IMR-90 (cell line): ENCODE data around the gene SDR39U1. TPM values are rescaled to one million over a fixed set of nuclear protein-coding genes. Genes with fewer than 3 reads are reported as not detected.
"Not testable (repeated sequence)": the region's sequence is repeated elsewhere in the genome, so short reads cannot be mapped to it uniquely, and the experiment has no call there.

Experiments used
- ATAC-seq: fragments of 200-7000 bp; cut with Tn5 transposase; 2 replicates; pipeline ENCODE4 v1.9.1; 2020; ENCODE audit warnings: low read depth, mild to moderate bottlenecking, moderate library complexity
- BruUV-seq: library from RNA; stranded (reverse); fragments of 400-500 nt; replicated peaks from 2 replicates; lab custom pipeline; 2021; lab: Mats Ljungman, UMichigan
- CTCF ChIA-PET: fragments of 300-600 bp; formaldehyde crosslinking; extraction: SDS; loops from one replicate; lab custom pipeline; 2021; ENCODE audit warnings: antibody characterized with exemption; lab: Yijun Ruan, JAX
- POLR2A ChIA-PET: fragments of 300-600 bp; sonication (Branson Sonifier 250); formaldehyde crosslinking; loops from one replicate; lab custom pipeline; 2022; ENCODE audit warnings: antibody characterized with exemption; ENCODE audit not compliant: unreplicated experiment; lab: Charles Lee
- DNase-seq: peaks from one replicate; pipeline ENCODE4 v3.0.0; 2013
- H2AFZ ChIP-seq: replicated peaks from 2 replicates; pipeline ENCODE3; 2013; ENCODE audit warnings: low read length, mild to moderate bottlenecking; ENCODE audit not compliant: poor library complexity
- H2AK5ac ChIP-seq: 2 replicates; pipeline ENCODE4 v1.6.1; 2013; ENCODE audit warnings: low read depth, low read length, inconsistent platforms
- H2AK9ac ChIP-seq: replicated peaks from 2 replicates; pipeline ENCODE3; 2013; ENCODE audit warnings: mild to moderate bottlenecking, low read depth, low read length, moderate library complexity; ENCODE audit not compliant: poor library complexity
- H2BK120ac ChIP-seq: 2 replicates; pipeline ENCODE4 v1.6.1; 2013; ENCODE audit warnings: low read depth, low read length, inconsistent platforms
- H2BK15ac ChIP-seq: 3 replicates; pipeline ENCODE4 v1.6.1; 2013; ENCODE audit warnings: low read depth, low read length, inconsistent platforms
- H2BK20ac ChIP-seq: 2 replicates; pipeline ENCODE4 v1.6.1; 2013; ENCODE audit warnings: low read depth, mild to moderate bottlenecking, inconsistent platforms, low read length, moderate library complexity
- H2BK5ac ChIP-seq: 2 replicates; pipeline ENCODE4 v1.6.1; 2013; ENCODE audit warnings: mild to moderate bottlenecking, low read depth, low read length, inconsistent platforms; ENCODE audit not compliant: poor library complexity, severe bottlenecking
- H3K14ac ChIP-seq: replicated peaks from 2 replicates; pipeline ENCODE4 v1.6.1; 2013; ENCODE audit warnings: low read depth, low read length, inconsistent platforms
- H3K18ac ChIP-seq: 2 replicates; pipeline ENCODE4 v1.6.1; 2013; ENCODE audit warnings: low read depth, low read length, control low read depth
- H3K23ac ChIP-seq: 2 replicates; pipeline ENCODE4 v1.6.1; 2013; ENCODE audit warnings: low read depth, low read length, inconsistent platforms
- H3K27ac ChIP-seq: 2 replicates; pipeline ENCODE4 v1.5.1; 2013; ENCODE audit warnings: mild to moderate bottlenecking, control low read depth, low read length; ENCODE audit not compliant: insufficient read depth
- H3K27me3 ChIP-seq: 2 replicates; pipeline ENCODE4 v1.6.1; 2013; ENCODE audit warnings: low read length; ENCODE audit not compliant: control insufficient read depth, insufficient read depth
- H3K36me3 ChIP-seq: 2 replicates; pipeline ENCODE4 v1.6.1; 2013; ENCODE audit warnings: low read length, mixed read lengths; ENCODE audit not compliant: control insufficient read depth, insufficient read depth
- H3K4ac ChIP-seq: 2 replicates; pipeline ENCODE4 v1.6.1; 2013; ENCODE audit warnings: low read depth, low read length, inconsistent platforms
- H3K4me1 ChIP-seq: 2 replicates; pipeline ENCODE4 v1.6.1; 2013; ENCODE audit warnings: low read length, mixed read lengths; ENCODE audit not compliant: control insufficient read depth, insufficient read depth
- H3K4me2 ChIP-seq: 2 replicates; pipeline ENCODE4 v1.6.1; 2013; ENCODE audit warnings: low read depth, mild to moderate bottlenecking, control low read depth, low read length, moderate library complexity
- H3K4me3 ChIP-seq: 2 replicates; pipeline ENCODE4 v1.5.1; 2013; ENCODE audit warnings: low read depth, mild to moderate bottlenecking, control low read depth, low read length, moderate library complexity; ENCODE audit not compliant: insufficient read depth
- H3K56ac ChIP-seq: 2 replicates; pipeline ENCODE4 v1.6.1; 2013; ENCODE audit warnings: low read length, inconsistent platforms; ENCODE audit not compliant: insufficient read depth; ENCODE audit errors: extremely low read depth
- H3K79me1 ChIP-seq, 2 experiments: 2 replicates each; pipeline ENCODE4 v1.6.1; 2013; ENCODE audit warnings: low read length in 2 of 2, inconsistent platforms in 1 of 2, low read depth in 1 of 2
- H3K9ac ChIP-seq: 2 replicates; pipeline ENCODE4 v1.6.1; 2013; ENCODE audit warnings: low read depth, low read length, control low read depth
- H3K9me1 ChIP-seq: 2 replicates; pipeline ENCODE4 v1.6.1; 2013; ENCODE audit warnings: low read length, inconsistent platforms; ENCODE audit not compliant: insufficient read depth
- H3K9me3 ChIP-seq: 2 replicates; pipeline ENCODE4 v1.6.1; 2013; ENCODE audit warnings: low read length; ENCODE audit not compliant: control insufficient read depth, insufficient read depth
- H4K20me1 ChIP-seq: 2 replicates; pipeline ENCODE4 v1.6.1; 2013; ENCODE audit warnings: low read length, inconsistent platforms; ENCODE audit not compliant: insufficient read depth
- H4K5ac ChIP-seq: 2 replicates; pipeline ENCODE4 v1.6.1; 2013; ENCODE audit warnings: mild to moderate bottlenecking, low read depth, low read length, control low read depth
- H4K8ac ChIP-seq, 2 experiments: 2 replicates each; pipeline ENCODE4 v1.6.1; 2013; ENCODE audit warnings: low read depth in 2 of 2, low read length in 2 of 2, control low read depth in 1 of 2, inconsistent platforms in 1 of 2
- H4K91ac ChIP-seq: 2 replicates; pipeline ENCODE4 v1.6.1; 2013; ENCODE audit warnings: low read depth, low read length, inconsistent platforms; ENCODE audit not compliant: insufficient read depth
- BHLHE40 ChIP-seq: fragments of 150-350 bp; IDR thresholded peaks from 2 replicates; pipeline ENCODE4 v1.6.1; 2016; ENCODE audit warnings: mild to moderate bottlenecking, low read depth, low read length
- CEBPB ChIP-seq: IDR thresholded peaks from 2 replicates; pipeline ENCODE4 v1.6.1; 2012; ENCODE audit warnings: low read depth, low read length, improper control_type of control experiment
- CHD1 ChIP-seq: IDR thresholded peaks from 2 replicates; pipeline ENCODE4 v1.6.1; 2012; ENCODE audit warnings: low read depth, low read length, improper control_type of control experiment
- FOS ChIP-seq: fragments of 150-350 bp; IDR thresholded peaks from 2 replicates; pipeline ENCODE4 v1.6.1; 2016; ENCODE audit warnings: low read depth, low read length
- MAFK ChIP-seq: IDR thresholded peaks from 2 replicates; pipeline ENCODE4 v1.6.1; 2012; ENCODE audit warnings: low read depth, low read length, improper control_type of control experiment
- MAZ ChIP-seq: IDR thresholded peaks from 2 replicates; pipeline ENCODE4 v1.6.1; 2012; ENCODE audit warnings: low read depth, mild to moderate bottlenecking, low read length, improper control_type of control experiment, moderate library complexity, borderline replicate concordance
- MXI1 ChIP-seq: IDR thresholded peaks from 2 replicates; pipeline ENCODE4 v1.6.1; 2012; ENCODE audit warnings: low read depth, mild to moderate bottlenecking, low read length, moderate library complexity, borderline replicate concordance
- RAD21 ChIP-seq: IDR thresholded peaks from 2 replicates; pipeline ENCODE4 v1.6.1; 2012; ENCODE audit warnings: low read length, improper control_type of control experiment
- whole genome bisulfite sequencing, 2 experiments: methylation state at CpG; one replicate each; pipeline versions ENCODE4 v1.1.5 to v1.1.7; 2013; ENCODE audit warnings: missing lambda C conversion rate in 2 of 2; ENCODE audit not compliant: insufficient read length in 1 of 2; ENCODE audit errors: extremely low coverage in 2 of 2; 5-methylcytosine and 5-hydroxymethylcytosine counted together
- dilution Hi-C: fragments of 300-500 bp; cut with HindIII; formaldehyde crosslinking; loops from one replicate; pipeline ENCODE4 v1.14.3; 2018; ENCODE audit warnings: low sequenced_read_pairs; ENCODE audit not compliant: unreplicated experiment
- in situ Hi-C: fragments of 300-500 bp; cut with MboI; formaldehyde crosslinking; loops from 3 replicates; pipeline ENCODE4 v1.14.3; 2019; ENCODE audit warnings: low sequenced_read_pairs, inconsistent platforms, mixed read lengths
- intact Hi-C: fragments of 100-400 bp; cut with micrococcal nuclease; formaldehyde crosslinking; loops from 2 replicates; pipeline ENCODE4 v1.10.0; 2022
- polyA plus RNA-seq, 3 experiments: library from polyadenylated mRNA; depleted of rRNA; stranded (reverse); fragments of >200 nt; gene quantifications; 2 replicates each; pipeline ENCODE4 v1.2.3, GENCODE V29; 2012; ENCODE audit warnings: low replicate concordance in 1 of 3
- total RNA-seq: library from RNA; depleted of rRNA; stranded (reverse); fragments of >200 nt; gene quantifications from 2 replicates; pipeline ENCODE4 v1.2.3, GENCODE V29; 2012

Gene SDR39U1
- total and polyA plus RNA-seq, 2 of the 4 experiments (the other 2 are of a cell fraction), result 7.5 to 46.3 TPM

DNA sequence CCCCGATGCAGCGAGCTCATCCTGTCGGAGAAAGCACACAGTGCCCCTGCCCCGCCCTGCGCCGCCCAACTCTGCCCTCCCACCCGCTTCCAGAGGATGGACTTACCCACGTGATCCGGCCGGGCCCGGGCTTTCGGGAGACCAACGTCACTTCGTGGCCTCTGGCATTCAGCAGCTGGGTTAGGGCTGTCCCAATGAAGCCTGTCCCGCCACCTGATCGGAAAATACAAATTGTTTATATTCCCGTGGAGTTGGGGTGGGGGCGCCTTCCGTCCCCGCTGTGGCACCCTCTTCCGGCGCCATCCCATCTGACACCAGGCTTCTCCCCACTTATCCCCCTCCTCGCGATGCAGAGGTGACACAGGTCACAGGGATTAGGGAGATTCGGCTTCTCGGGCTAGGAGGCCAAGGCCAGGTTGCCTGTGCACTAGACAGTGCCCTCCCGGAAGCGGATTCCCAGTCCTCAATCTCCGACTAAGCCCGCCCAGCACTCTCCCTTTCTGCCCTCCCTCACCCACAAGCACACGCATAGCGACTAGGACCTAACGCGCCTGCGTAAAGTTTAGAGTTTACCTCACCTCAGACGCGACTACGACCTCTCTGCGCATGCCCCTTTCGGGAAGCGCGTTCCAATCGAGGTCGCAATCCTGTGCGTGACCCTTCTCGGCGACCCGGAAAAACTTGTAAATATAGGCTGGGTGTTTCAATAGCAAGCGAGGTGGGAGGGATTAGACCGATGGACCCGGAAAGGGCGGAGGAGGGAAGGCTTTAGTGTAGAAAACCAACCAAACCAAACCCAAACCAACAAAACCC is at the start of gene SDR39U1 (continued):
- TF ChIP-seq MXI1 (0 out of 2 replicates have a peak, but pooled peaks have one; percentile 20), FOS (no peak), MAZ (peak; percentile 57; the same call in 1 of the 2 replicates), CHD1 (peak; percentile 44; the same call in 1 of the 2 replicates), BHLHE40 (no peak), CEBPB (peak; percentile 83), MAFK (no peak), RAD21 (no peak; the same call in 1 of the 2 replicates)

- H3K4me3 ChIP-seq, in situ Hi-C loops: not testable (repeated sequence)
Measured at GRCh38 chr14:24491586-24492408, 49.2 kb upstream of the SDR39U1 start.

More at GRCh38 chr14:24491586-24492408, 49.2 kb upstream of the SDR39U1 start:
- intact Hi-C loops, H3K23ac ChIP-seq, H3K56ac ChIP-seq, H4K20me1 ChIP-seq, H3K4me1 ChIP-seq, H3K14ac ChIP-seq, DNase-seq, H3K4ac ChIP-seq, H2BK15ac ChIP-seq, CTCF ChIA-PET, H3K18ac ChIP-seq, H4K5ac ChIP-seq, H3K36me3 ChIP-seq, H3K9ac ChIP-seq, H2BK20ac ChIP-seq, H2BK120ac ChIP-seq, H3K4me2 ChIP-seq, H2AK5ac ChIP-seq, H2AK9ac ChIP-seq, H3K79me1 ChIP-seq, POLR2A ChIA-PET, dilution Hi-C loops, H2AFZ ChIP-seq, BruUV-seq, H3K27me3 ChIP-seq, H3K9me1 ChIP-seq, ATAC-seq, H3K9me3 ChIP-seq, H3K27ac ChIP-seq, H2BK5ac ChIP-seq, H4K8ac ChIP-seq, H4K91ac ChIP-seq: not testable (repeated sequence)
- 57% methylated on average over 6 of the region's 19 CpGs; no CpG with 5 or more reads in 1 of the 2 experiments for WGBS, 2 experiments
